H9 (cell line): ENCODE results near the gene LRCH1. TPM values are rescaled to one million over a fixed set of nuclear protein-coding genes. Genes with fewer than 3 reads are reported as not detected.

Source experiments
- DNase-seq: peaks from one replicate; pipeline ENCODE4 v3.0.0-alpha.2; 2017
- H2AFZ ChIP-seq: one replicate; pipeline ENCODE4 v1.6.1; 2013; ENCODE audit warnings: mild to moderate bottlenecking, low read length, control low read depth, moderate library complexity
- H2AK5ac ChIP-seq: 2 replicates; pipeline ENCODE4 v1.6.1; 2013; ENCODE audit warnings: low read length, control low read depth, mixed read lengths; ENCODE audit not compliant: insufficient read length
- H2BK120ac ChIP-seq: one replicate; pipeline ENCODE4 v1.6.1; 2013; ENCODE audit warnings: low read depth, mild to moderate bottlenecking, low read length, control low read depth, inconsistent platforms; ENCODE audit not compliant: poor library complexity, severe bottlenecking
- H2BK12ac ChIP-seq: 2 replicates; pipeline ENCODE4 v1.6.1; 2013; ENCODE audit warnings: low read length, control low read depth, mixed read lengths, low read depth; ENCODE audit not compliant: insufficient read length
- H2BK15ac ChIP-seq: 2 replicates; pipeline ENCODE4 v1.6.1; 2013; ENCODE audit warnings: low read depth, low read length, control low read depth
- H2BK20ac ChIP-seq: one replicate; pipeline ENCODE4 v1.6.1; 2013; ENCODE audit warnings: low read depth, mild to moderate bottlenecking, low read length, control low read depth, inconsistent platforms; ENCODE audit not compliant: poor library complexity, severe bottlenecking
- H2BK5ac ChIP-seq: 2 replicates; pipeline ENCODE4 v1.6.1; 2013; ENCODE audit warnings: low read length, control low read depth, mixed read lengths; ENCODE audit not compliant: insufficient read length
- H3K14ac ChIP-seq: 2 replicates; pipeline ENCODE4 v1.6.1; 2013; ENCODE audit warnings: low read length, control low read depth; ENCODE audit not compliant: insufficient read depth
- H3K18ac ChIP-seq: 2 replicates; pipeline ENCODE4 v1.6.1; 2013; ENCODE audit warnings: low read depth, mild to moderate bottlenecking, mixed read lengths, low read length, control low read depth; ENCODE audit not compliant: insufficient read length
- H3K23ac ChIP-seq: 2 replicates; pipeline ENCODE4 v1.6.1; 2013; ENCODE audit warnings: low read length, control low read depth, mixed read lengths, low read depth; ENCODE audit not compliant: insufficient read length
- H3K23me2 ChIP-seq: 2 replicates; pipeline ENCODE4 v1.6.1; 2013; ENCODE audit warnings: low read depth, mild to moderate bottlenecking, mixed read lengths, low read length, control low read depth; ENCODE audit not compliant: insufficient read length, poor library complexity, severe bottlenecking
- H3K27ac ChIP-seq: 2 replicates; pipeline ENCODE4 v1.5.1; 2013; ENCODE audit warnings: low read length, control low read depth, mixed read lengths, low read depth; ENCODE audit not compliant: insufficient read length
- H3K27me3 ChIP-seq: 2 replicates; pipeline ENCODE4 v1.6.1; 2013; ENCODE audit warnings: low read length, control low read depth, inconsistent platforms; ENCODE audit not compliant: insufficient read depth
- H3K4ac ChIP-seq: 2 replicates; pipeline ENCODE4 v1.6.1; 2013; ENCODE audit warnings: low read depth, mild to moderate bottlenecking, control low read depth, inconsistent platforms, low read length, moderate library complexity
- H3K4me1 ChIP-seq: 2 replicates; pipeline ENCODE4 v1.6.1; 2013; ENCODE audit warnings: low read length, control low read depth, inconsistent platforms; ENCODE audit not compliant: insufficient read depth
- H3K4me2 ChIP-seq: 2 replicates; pipeline ENCODE4 v1.6.1; 2013; ENCODE audit warnings: low read length, control low read depth, mixed read lengths; ENCODE audit not compliant: insufficient read length, insufficient read depth
- H3K56ac ChIP-seq: 2 replicates; pipeline ENCODE4 v1.6.1; 2013; ENCODE audit warnings: low read depth, mild to moderate bottlenecking, mixed read lengths, low read length, control low read depth; ENCODE audit not compliant: insufficient read length
- H3K79me1 ChIP-seq: 2 replicates; pipeline ENCODE4 v1.6.1; 2013; ENCODE audit warnings: low read depth, mild to moderate bottlenecking, moderate library complexity, low read length, control low read depth, inconsistent platforms; ENCODE audit not compliant: insufficient read depth, poor library complexity, severe bottlenecking
- H3K79me2 ChIP-seq: 2 replicates; pipeline ENCODE4 v1.6.1; 2013; ENCODE audit warnings: low read length, control low read depth, inconsistent platforms; ENCODE audit not compliant: insufficient read depth
- H3K9ac ChIP-seq: 2 replicates; pipeline ENCODE4 v1.6.1; 2013; ENCODE audit warnings: low read length, control low read depth, mixed read lengths; ENCODE audit not compliant: insufficient read length; ENCODE audit errors: extremely low read depth
- H3K9me3 ChIP-seq: one replicate; pipeline ENCODE4 v1.6.1; 2013; ENCODE audit warnings: low read depth, low read length, inconsistent platforms; ENCODE audit not compliant: control insufficient read depth
- H3T11ph ChIP-seq: one replicate; pipeline ENCODE4 v1.6.1; 2013; ENCODE audit warnings: mild to moderate bottlenecking, low read length, control low read depth, inconsistent platforms
- H4K20me1 ChIP-seq: one replicate; pipeline ENCODE4 v1.6.1; 2013; ENCODE audit not compliant: control insufficient read depth, insufficient read length, insufficient read depth
- H4K5ac ChIP-seq: 2 replicates; pipeline ENCODE4 v1.6.1; 2013; ENCODE audit warnings: low read depth, mild to moderate bottlenecking, mixed read lengths, low read length, control low read depth; ENCODE audit not compliant: insufficient read length
- H4K8ac ChIP-seq: replicated peaks from 2 replicates; pipeline ENCODE4 v1.6.1; 2013; ENCODE audit warnings: low read length, control low read depth, mixed read lengths, low read depth; ENCODE audit not compliant: insufficient read length
- H4K91ac ChIP-seq: 2 replicates; pipeline ENCODE4 v1.6.1; 2013; ENCODE audit warnings: low read depth, mild to moderate bottlenecking, moderate library complexity, mixed read lengths, low read length, control low read depth; ENCODE audit not compliant: insufficient read length
- H3K27ac Mint-ChIP-seq, 3 experiments: 2 replicates in 2 of 3; 3 replicates in 1 of 3; pipeline ENCODE4 v1.8.0; 2020 to 2021; ENCODE audit warnings: mixed read lengths in 3 of 3, mild to moderate bottlenecking in 1 of 3, moderate library complexity in 1 of 3
- H3K27me3 Mint-ChIP-seq: 2 replicates; pipeline ENCODE4 v1.8.0; 2021; ENCODE audit warnings: low read depth, mild to moderate bottlenecking, moderate library complexity, mixed read lengths
- H3K36me3 Mint-ChIP-seq, 3 experiments: 2 replicates in 2 of 3; 3 replicates in 1 of 3; pipeline ENCODE4 v1.8.0; 2020 to 2021; ENCODE audit warnings: low read depth in 3 of 3, mixed read lengths in 3 of 3; ENCODE audit not compliant: insufficient read depth in 1 of 3
- H3K4me1 Mint-ChIP-seq, 2 experiments: 2 replicates each; pipeline ENCODE4 v1.8.0; 2020; ENCODE audit warnings: mixed read lengths in 2 of 2
- H3K4me3 Mint-ChIP-seq, 2 experiments: 2 replicates in 1 of 2; 3 replicates in 1 of 2; pipeline ENCODE4 v1.8.0; 2020 to 2021; ENCODE audit warnings: mild to moderate bottlenecking in 2 of 2, mixed read lengths in 2 of 2, moderate library complexity in 1 of 2
- H3K9me3 Mint-ChIP-seq, 2 experiments: 2 replicates in 1 of 2; 3 replicates in 1 of 2; pipeline ENCODE4 v1.8.0; 2020; ENCODE audit warnings: mild to moderate bottlenecking in 2 of 2, mixed read lengths in 2 of 2, moderate library complexity in 1 of 2
- CTCF ChIP-seq: fragments of 200-600 bp; sonication (generic); conservative IDR thresholded peaks from 3 replicates; pipeline ENCODE4 v1.8.0; 2021; ENCODE audit warnings: antibody characterized with exemption, mild to moderate bottlenecking
- WGBS: extraction: QIAGEN DNeasy Blood & Tissue Kit; methylation state at CpG from one replicate; pipeline ENCODE4 v1.1.7; 2013; ENCODE audit warnings: missing lambda C conversion rate, low lambda C conversion rate, mixed read lengths; ENCODE audit not compliant: insufficient read length; ENCODE audit errors: extremely low coverage; 5-methylcytosine and 5-hydroxymethylcytosine counted together
- total RNA-seq: library from RNA; stranded (reverse); gene quantifications from 2 replicates; pipeline ENCODE4 v1.2.1, GENCODE V29; 2021

Gene LRCH1
- total RNA-seq, 1 experiment from 2014 or later: 8.0 TPM

- TF ChIP-seq CTCF: no peak
- H3K23ac ChIP-seq: no peak overlapping the region
- no peak overlapping the region for H3K4ac ChIP-seq
- no peak overlapping the region for H4K5ac ChIP-seq
- peaks cover 17% of the 10 kb centered on the region for H3K23me2 ChIP-seq
- no peak overlapping the region for H2BK120ac ChIP-seq
- H3K9me3 Mint-ChIP-seq: no peaks in the 10 kb centered on the region
- no CpG with 5 or more reads among the region's 12 CpGs for WGBS
- H2BK20ac ChIP-seq: no peak overlapping the region
- no peak overlapping the region for H3T11ph ChIP-seq
- H2AFZ ChIP-seq: peak overlapping the region; percentile 24
- peak overlapping the region; percentile 32 for H3K9ac ChIP-seq
- peaks cover 4% of the 10 kb centered on the region; the same call in 1 of the 2 replicates for H3K27me3 ChIP-seq
- no peak overlapping the region for H3K14ac ChIP-seq
- no peak overlapping the region for H2BK5ac ChIP-seq
- H2AK5ac ChIP-seq: no peak overlapping the region
- peaks cover 9% of the 10 kb centered on the region; the same call in 1 of the 2 replicates for H3K79me2 ChIP-seq
- no peak overlapping the region; the same call in 1 of the 2 replicates for H2BK15ac ChIP-seq
- peak overlapping the region; percentile 85 to 92 for H3K4me3 Mint-ChIP-seq
- H3K4me1 ChIP-seq: 0 out of 2 replicates have a peak, but pooled peaks cover 1% of the 10 kb centered on the region
- no peaks in the 10 kb centered on the region for H4K20me1 ChIP-seq
- H3K18ac ChIP-seq: no peak overlapping the region
- H3K56ac ChIP-seq: no peak overlapping the region
- peaks cover 15% of the 10 kb centered on the region for H3K27me3 Mint-ChIP-seq
- peak overlapping the region; percentile 82 for H3K4me2 ChIP-seq
- no peak overlapping the region for H4K8ac ChIP-seq
- H3K4me1 Mint-ChIP-seq: peaks cover 17 to 22% of the 10 kb centered on the region in 2 experiments
- H3K27ac Mint-ChIP-seq: no peak overlapping the region; a peak in 1 of 7 replicates
- H3K36me3 Mint-ChIP-seq: no peaks in the 10 kb centered on the region
- no peak overlapping the region for H2BK12ac ChIP-seq
- no peak for DNase-seq
- no peaks in the 10 kb centered on the region for H3K79me1 ChIP-seq
- H3K27ac ChIP-seq: no peak overlapping the region
- H3K9me3 ChIP-seq: no peaks in the 10 kb centered on the region
- H4K91ac ChIP-seq: no peak overlapping the region
Measured at GRCh38 chr13:46552303-46552682, 677 bp upstream of the LRCH1 start.
